Testis (tissue), 3 donors: ENCODE measurements around the gene UBASH3A. TPM values are rescaled to one million over a fixed set of nuclear protein-coding genes. Genes with fewer than 3 reads are reported as not detected.

Source experiments
- DNase-seq: peaks from one replicate; pipeline ENCODE4 v3.0.0-alpha.2; 2019
- H3K27ac ChIP-seq, 2 donors: fragments of 200-600 bp; sonication (generic); one replicate each; pipeline ENCODE4 v1.5.1; 2019
- H3K27me3 ChIP-seq: fragments of 200-600 bp; sonication (generic); one replicate; pipeline ENCODE4 v1.5.1; 2019
- H3K36me3 ChIP-seq: fragments of 200-600 bp; sonication (generic); one replicate; pipeline ENCODE4 v1.5.1; 2017; ENCODE audit warnings: low read depth; ENCODE audit errors: missing control alignments
- H3K4me1 ChIP-seq: fragments of 200-600 bp; sonication (generic); one replicate; pipeline ENCODE4 v1.5.1; 2019
- H3K4me3 ChIP-seq, 2 donors: fragments of 200-600 bp; sonication (generic); one replicate each; pipeline ENCODE4 v1.5.1; 2017 to 2019
- H3K9me3 ChIP-seq: fragments of 200-600 bp; sonication (generic); one replicate; pipeline ENCODE4 v1.5.1; 2017
- CTCF ChIP-seq, 3 experiments: fragments of 450-650 bp in 2 of 3; fragments of 200-600 bp in 1 of 3; sonication (generic) in 1 of 3; IDR thresholded peaks; one replicate each; pipeline ENCODE4 v1.5.1; 2016 to 2019; ENCODE audit warnings: antibody characterized with exemption in 3 of 3, mild to moderate bottlenecking in 2 of 3, moderate library complexity in 1 of 3
- POLR2A ChIP-seq: fragments of 450-650 bp; IDR thresholded peaks from one replicate; pipeline ENCODE4 v1.6.1; 2017; ENCODE audit warnings: antibody characterized with exemption, mild to moderate bottlenecking, moderate library complexity
- WGBS, 2 donors: methylation state at CpG; one replicate each; pipeline ENCODE4 v1.1.5; 2018; 5-methylcytosine and 5-hydroxymethylcytosine counted together
- intact Hi-C: fragments of 100-400 bp; cut with DNase I; formaldehyde crosslinking; loops from one replicate; pipeline ENCODE4 v1.15.1; 2023; ENCODE audit warnings: low total_unique reads
- polyA plus RNA-seq: library from polyadenylated mRNA; stranded (reverse); fragments of 350-450 nt; fragmentation: Illumina TruSeq; extraction: RNeasy Lipid Tissue Mini Kit (QIAGEN cat#74804); gene quantifications from one replicate; pipeline ENCODE4 v1.2.3, GENCODE V29; 2014; ENCODE audit warnings: low read depth, low replicate concordance; ENCODE audit not compliant: insufficient read depth
- total RNA-seq, 2 donors: library from RNA; depleted of rRNA; stranded (reverse); fragments of >200 nt; gene quantifications; one replicate each; pipeline ENCODE4 v1.2.3, GENCODE V29; 2016

The UBASH3A gene
- total and polyA plus RNA-seq, 3 donors from 2014 or later, result 0.39 to 1.4 (median 0.40) TPM

- WGBS, 2 donors, result 82 to 87% methylated on average over 8 of the region's 8 CpGs
- intact Hi-C loops, result no loop called here
Observed at GRCh38 chr21:42384156-42384945, 19.4 kb upstream of the UBASH3A start.

GRCh38 chr21:42384989-42385388, 18.7 kb upstream of the UBASH3A start:
- no peaks in the 10 kb centered on the region for H3K4me1 ChIP-seq
- TF ChIP-seq CTCF (IDR thresholded peaks at IDR 0.05), result no peak
- TF ChIP-seq POLR2A, result no peak
- H3K4me3 ChIP-seq, result no peak overlapping the region
- intact Hi-C loops, result no loop called here
- no peaks in the 10 kb centered on the region for H3K27me3 ChIP-seq
- no peaks in the 10 kb centered on the region for H3K9me3 ChIP-seq
- no peaks in the 10 kb centered on the region for H3K36me3 ChIP-seq
- 83 to 100% methylated on average over 2 of the region's 2 CpGs for WGBS, 2 donors
- no peak for DNase-seq
- no peak overlapping the region for H3K27ac ChIP-seq

More at GRCh38 chr21:42384156-42384945, 19.4 kb upstream of the UBASH3A start:
- Histone ChIP-seq H3K4me1 (no peaks in the 10 kb centered on the region), H3K9me3 (no peaks in the 10 kb centered on the region), H3K4me3 (no peak overlapping the region), H3K36me3 (no peaks in the 10 kb centered on the region), H3K27ac (no peak overlapping the region), H3K27me3 (no peaks in the 10 kb centered on the region)
- DNase-seq, result no peak
- TF ChIP-seq POLR2A, result no peak
- no peak for TF ChIP-seq CTCF (IDR thresholded peaks at IDR 0.05)

DNA sequence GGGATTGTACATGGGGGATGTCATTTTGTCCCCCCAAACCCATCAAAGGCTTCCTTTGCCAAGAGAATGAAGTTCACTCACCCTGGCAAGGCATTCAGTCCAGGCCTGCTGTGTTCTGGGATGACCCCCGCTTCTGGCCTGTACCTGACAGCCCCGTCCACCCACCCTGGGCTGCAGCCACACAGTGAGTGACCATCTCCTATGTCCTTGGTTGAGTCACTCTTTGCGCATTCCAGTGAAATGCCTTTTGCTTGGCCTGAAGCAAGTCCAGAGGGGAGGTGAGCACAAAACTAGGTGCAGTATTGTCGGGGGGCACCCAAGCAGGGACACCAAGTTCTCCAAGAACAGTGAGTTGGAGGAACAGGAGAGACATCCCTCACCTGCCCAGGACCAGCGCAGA, 18.1 kb upstream of the UBASH3A start:
- no peaks in the 10 kb centered on the region for H3K27me3 ChIP-seq

GRCh38 chr21:42386034-42386591, 17.6 kb upstream of the UBASH3A start:
- intact Hi-C loops, result no loop called here
- H3K27me3 ChIP-seq, result no peaks in the 10 kb centered on the region

More for the DNA sequence above, 18.1 kb upstream of the UBASH3A start:
- Histone ChIP-seq H3K27ac (no peak overlapping the region), H3K36me3 (no peaks in the 10 kb centered on the region), H3K4me3 (no peak overlapping the region), H3K4me1 (no peaks in the 10 kb centered on the region), H3K9me3 (no peaks in the 10 kb centered on the region)
- TF ChIP-seq CTCF (IDR thresholded peaks at IDR 0.05) (no peak), POLR2A (no peak)
- intact Hi-C loops, result no loop called here
- 88 to 98% methylated on average over 5 of the region's 5 CpGs for WGBS, 2 donors
- DNase-seq, result no peak

More at GRCh38 chr21:42386034-42386591, 17.6 kb upstream of the UBASH3A start:
- Histone ChIP-seq H3K27ac (no peak overlapping the region), H3K4me1 (no peaks in the 10 kb centered on the region), H3K4me3 (no peak overlapping the region), H3K36me3 (no peaks in the 10 kb centered on the region), H3K9me3 (no peaks in the 10 kb centered on the region)
- no peak for DNase-seq
- 89 to 96% methylated on average over 11 of the region's 11 CpGs for WGBS, 2 donors
- TF ChIP-seq POLR2A (no peak), CTCF (IDR thresholded peaks at IDR 0.05) (no peak)
